Hematopoietic multipotent progenitor cell treated with erythropoietin and hydrocortisone succinate and interleukin-3 and kit ligand, for 6 days (in vitro differentiated cells): Measurements from ENCODE around the gene SETD1B.

Experiments used
- DNase-seq: peaks from one replicate; pipeline ENCODE4 v3.0.0-alpha.2; 2015

Gene SETD1B

DNA sequence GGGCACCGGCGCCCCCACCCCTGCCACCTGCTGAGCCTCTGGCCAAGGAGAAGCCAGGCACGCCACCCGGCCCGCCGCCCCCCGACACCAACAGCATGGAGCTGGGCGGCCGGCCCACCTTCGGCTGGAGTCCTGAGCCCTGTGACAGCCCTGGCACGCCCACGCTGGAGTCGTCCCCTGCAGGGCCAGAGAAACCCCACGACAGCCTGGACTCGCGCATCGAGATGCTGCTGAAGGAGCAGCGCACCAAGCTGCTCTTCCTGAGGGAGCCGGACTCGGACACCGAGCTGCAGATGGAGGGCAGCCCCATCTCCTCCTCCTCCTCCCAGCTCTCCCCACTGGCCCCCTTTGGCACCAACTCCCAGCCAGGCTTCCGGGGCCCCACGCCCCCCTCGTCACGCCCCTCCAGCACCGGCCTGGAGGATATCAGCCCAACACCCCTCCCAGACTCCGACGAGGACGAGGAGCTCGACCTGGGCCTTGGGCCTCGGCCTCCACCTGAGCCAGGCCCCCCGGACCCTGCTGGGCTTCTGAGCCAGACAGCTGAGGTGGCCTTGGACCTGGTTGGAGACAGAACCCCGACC lies 6.5 kb downstream of the SETD1B start:
- no peak for DNase-seq

DNA sequence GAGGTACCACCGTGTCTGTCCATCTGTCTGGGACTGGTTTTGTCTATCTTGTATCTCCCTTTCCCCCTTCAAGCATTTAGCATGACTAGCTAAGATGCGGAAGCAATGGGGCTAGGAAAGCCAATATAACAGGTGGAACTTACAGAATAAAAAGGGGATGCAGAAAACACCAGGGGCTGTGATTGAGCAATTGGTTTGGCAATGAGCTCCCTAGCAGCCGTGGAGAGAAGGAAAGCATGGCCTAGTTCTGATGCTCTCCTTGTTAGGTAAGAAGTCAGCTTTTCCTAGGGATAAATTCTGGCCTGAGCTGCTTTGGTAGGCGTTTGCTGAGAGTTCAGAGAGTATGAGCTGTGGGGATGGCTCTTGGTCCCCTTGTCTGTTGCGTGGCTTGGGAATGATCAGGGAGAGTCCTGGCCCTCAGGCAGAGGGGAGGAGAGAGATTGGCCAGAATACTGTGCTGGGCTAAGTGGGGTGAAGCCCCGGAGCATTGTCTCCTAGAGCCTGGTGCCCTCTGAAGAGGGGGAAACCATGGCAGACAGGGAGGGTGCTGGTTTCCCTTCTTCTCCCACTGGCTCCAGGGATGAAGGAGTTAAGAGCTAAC lies 7.1 kb downstream of the SETD1B start:
- no peak for DNase-seq

GRCh38 chr12:121811434-121812319 lies 7.9 kb downstream of the SETD1B start:
- peak; percentile 72 for DNase-seq

DNA sequence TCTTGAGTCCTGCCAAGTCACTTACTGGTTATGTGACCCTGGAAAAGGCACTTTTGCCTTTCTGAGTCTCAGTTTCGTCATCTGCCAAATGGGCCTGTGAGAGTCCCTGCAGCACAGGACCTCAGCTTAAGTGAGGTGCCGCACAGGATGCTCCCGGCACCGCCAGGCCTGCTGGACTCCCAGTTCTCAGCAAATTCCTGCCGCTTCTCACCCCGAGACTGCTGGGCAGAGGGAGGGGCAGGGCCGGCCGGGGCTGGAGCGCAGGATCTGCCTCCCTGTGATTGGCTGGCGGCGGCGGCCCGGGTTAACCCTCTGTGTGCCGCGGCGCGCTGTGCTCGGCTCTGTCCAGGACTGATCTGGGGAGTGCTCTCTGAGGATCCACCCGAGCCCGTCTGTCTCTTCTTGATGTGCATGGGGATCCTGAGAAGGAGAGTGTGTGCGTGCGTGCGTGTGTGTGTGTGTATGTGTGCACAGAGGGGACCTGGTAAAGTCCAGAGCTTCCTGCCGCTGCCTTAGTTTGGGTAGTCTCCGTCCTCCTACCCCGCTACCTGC lies 8.6 kb downstream of the SETD1B start:
- DNase-seq, result peak; percentile 84

- no peak for DNase-seq
Observed at GRCh38 chr12:121812921-121813896, 9.4 kb downstream of the SETD1B start.

GRCh38 chr12:121813951-121814350 lies 10.1 kb downstream of the SETD1B start:
- no peak for DNase-seq

DNA sequence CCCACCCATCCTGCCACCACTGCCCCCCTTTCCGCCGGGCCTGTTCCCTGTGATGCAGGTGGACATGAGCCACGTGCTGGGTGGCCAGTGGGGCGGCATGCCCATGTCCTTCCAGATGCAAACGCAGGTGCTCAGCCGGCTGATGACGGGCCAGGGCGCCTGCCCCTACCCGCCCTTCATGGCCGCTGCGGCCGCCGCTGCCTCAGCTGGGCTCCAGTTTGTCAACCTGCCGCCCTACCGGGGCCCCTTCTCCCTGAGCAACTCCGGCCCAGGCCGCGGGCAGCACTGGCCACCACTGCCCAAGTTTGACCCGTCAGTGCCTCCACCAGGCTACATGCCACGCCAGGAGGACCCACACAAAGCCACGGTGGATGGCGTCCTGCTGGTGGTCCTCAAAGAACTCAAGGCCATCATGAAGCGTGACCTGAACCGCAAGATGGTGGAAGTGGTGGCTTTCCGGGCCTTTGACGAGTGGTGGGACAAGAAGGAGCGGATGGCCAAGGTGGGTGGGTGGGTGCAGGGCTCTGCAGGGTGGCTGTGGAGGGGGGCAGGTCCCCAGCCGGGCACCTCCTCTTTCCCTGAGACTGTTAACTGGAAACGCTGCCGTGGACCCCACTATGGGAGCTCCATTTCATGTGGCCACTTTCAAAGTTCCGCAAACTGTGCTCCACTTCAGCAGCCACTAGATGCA lies 10.8 kb downstream of the SETD1B start:
- no peak for DNase-seq

- DNase-seq, result no peak
Observed at GRCh38 chr12:121815263-121815662, 11.5 kb downstream of the SETD1B start.

DNA sequence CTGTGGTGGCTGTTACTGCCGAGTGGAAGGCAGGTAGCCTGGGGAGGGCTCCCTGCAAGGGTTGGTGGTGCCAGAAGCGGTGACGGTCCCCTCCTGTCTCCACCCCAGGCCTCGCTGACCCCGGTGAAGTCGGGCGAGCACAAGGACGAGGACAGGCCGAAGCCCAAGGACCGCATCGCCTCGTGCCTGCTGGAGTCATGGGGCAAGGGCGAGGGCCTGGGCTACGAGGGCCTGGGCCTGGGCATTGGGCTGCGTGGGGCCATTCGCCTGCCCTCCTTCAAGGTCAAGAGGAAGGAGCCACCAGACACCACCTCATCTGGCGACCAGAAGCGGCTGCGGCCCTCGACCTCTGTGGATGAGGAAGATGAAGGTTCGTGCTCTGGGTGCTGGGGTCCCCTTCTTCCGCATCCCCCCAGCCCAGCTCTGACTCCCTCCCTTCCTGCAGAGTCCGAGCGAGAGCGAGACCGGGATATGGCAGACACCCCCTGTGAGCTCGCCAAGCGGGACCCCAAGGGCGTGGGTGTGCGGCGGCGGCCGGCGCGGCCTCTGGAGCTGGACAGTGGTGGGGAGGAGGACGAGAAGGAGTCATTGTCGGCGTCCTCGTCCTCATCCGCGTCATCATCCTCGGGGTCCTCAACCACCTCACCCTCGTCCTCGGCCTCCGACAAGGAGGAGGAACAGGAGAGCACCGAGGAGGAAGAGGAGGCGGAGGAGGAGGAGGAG lies 13.3 kb downstream of the SETD1B start:
- no peak for DNase-seq

- no peak for DNase-seq
Observed at GRCh38 chr12:121817648-121818043, 13.8 kb downstream of the SETD1B start.

DNA sequence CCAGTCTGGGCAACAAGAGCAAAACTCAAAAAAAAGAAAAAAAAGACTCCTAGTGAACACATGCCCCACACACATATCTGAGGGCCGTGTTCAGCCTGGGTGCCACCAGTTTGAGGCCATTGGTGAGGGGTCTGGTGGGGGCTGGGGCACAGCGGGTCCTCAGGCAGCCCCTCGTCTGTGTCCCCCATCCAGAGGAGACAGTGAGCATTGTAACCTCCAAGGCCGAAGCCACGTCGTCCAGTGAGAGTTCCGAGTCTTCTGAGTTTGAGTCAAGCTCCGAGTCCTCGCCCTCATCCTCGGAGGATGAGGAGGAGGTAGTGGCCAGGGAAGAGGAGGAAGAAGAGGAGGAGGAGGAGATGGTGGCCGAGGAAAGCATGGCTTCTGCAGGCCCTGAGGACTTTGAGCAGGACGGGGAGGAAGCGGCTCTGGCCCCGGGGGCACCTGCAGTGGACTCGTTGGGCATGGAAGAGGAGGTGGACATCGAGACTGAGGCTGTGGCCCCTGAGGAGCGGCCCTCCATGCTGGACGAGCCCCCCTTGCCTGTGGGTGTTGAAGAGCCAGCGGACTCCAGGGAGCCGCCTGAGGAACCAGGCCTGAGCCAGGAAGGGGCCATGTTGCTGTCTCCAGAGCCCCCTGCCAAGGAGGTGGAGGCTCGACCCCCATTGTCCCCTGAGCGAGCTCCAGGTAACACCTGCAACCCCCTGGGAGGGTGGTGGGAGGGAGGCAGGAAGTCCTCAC lies 15.6 kb downstream of the SETD1B start:
- no peak for DNase-seq

DNA sequence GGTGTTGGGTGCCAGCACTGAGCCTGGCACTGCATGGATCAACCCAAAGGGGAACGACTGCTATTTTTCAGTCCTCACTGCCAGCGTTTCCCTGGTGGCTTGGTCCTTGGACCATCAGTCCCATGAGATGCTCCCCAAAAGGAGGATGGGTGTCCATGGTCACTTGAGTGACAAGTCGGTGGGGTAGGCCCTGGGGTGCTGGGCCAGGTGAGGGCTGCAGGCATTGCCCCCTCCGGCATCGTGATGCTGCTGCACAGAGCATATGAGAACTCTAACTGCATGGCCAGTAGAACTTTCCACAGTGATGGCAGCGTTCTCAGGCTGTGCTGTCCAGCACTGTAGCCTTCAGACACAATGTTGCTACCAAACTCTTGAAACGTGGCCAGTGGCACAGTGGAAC lies 16.2 kb downstream of the SETD1B start:
- DNase-seq, result no peak

GRCh38 chr12:121822393-121823100 lies 18.7 kb downstream of the SETD1B start:
- DNase-seq, result no peak

- DNase-seq, result no peak
Observed at GRCh38 chr12:121823101-121823726, 19.4 kb downstream of the SETD1B start.

- DNase-seq, result no peak
Observed at GRCh38 chr12:121823727-121824115, 19.9 kb downstream of the SETD1B start.

DNA sequence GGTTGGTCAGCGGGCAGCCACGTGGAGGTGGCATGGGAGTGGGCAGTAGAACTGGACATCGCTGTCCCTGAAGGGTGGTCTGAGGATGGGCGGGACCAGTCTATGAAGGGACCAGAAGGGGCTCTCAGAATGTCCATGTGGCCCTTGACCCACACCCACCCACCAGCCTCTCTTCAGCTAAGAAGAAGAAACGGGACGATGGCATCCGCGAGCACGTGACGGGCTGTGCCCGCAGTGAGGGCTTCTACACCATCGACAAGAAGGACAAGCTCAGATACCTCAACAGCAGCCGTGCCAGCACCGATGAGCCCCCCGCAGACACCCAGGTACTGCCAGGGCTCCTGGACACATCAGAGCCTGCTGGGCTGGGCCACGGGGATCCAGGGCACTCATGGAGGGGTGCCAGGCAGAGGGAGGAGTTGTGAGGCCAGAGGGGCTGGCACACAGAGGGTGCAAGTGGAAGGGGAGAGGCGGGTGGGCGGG lies 21.3 kb downstream of the SETD1B start:
- DNase-seq, result no peak

DNA sequence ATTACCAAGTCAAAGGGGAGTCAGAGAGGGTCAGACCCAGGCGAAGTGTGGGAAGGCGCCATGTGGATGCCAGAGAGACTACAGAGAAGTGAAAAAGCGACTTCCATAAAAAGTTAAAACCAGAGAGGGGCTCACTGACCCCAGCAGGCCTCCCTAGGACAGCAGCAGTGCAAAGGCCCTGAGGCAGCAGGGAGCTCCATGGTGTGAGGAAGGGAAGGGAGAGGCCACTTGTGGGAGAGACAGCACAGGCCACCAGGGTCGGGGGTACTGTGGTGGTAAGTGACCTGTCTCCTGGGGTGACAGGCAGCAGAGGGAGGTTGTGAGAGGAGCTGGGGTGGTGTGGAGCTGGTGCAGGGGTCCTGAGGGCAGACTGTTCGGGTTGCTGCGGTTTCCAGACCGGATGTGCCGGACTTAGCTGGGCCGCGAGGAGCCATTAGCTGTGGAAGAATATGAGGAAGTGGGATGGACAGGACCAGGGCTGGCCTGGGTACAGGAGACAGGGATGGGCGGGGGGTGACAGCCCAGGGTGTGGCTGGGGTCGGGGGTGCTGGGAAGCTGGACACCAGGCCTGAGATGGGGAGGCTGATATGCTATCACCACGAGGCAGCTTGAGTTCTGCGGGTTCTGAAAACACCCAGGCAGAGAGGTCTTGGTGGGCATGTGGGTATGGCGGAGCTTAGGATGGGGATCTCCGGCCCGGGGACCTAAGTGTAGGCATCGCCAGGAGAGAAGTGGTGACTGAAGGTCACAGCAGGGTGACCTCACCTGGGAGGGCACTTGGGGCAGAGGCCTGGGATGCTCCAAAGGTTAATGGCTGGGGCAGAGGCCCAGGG lies 22.7 kb downstream of the SETD1B start:
- no peak for DNase-seq
